Esophagus muscularis mucosa (tissue), 3 donors: ENCODE measurements around the gene CFI.

Source experiments
- CTCF ChIP-seq, 3 experiments: fragments of 200-600 bp in 2 of 3; fragments of 450-650 bp in 1 of 3; sonication (generic) in 2 of 3; IDR thresholded peaks; one replicate each; pipeline ENCODE4 v1.5.1; 2017 to 2019; ENCODE audit warnings: antibody characterized with exemption in 3 of 3, mild to moderate bottlenecking in 2 of 3, moderate library complexity in 1 of 3
- EP300 ChIP-seq: sonication (generic); formaldehyde crosslinking; IDR thresholded peaks from one replicate; pipeline ENCODE4 v1.6.1; 2017; ENCODE audit warnings: antibody characterized with exemption

- no peak for TF ChIP-seq CTCF (IDR thresholded peaks at IDR 0.05)
- TF ChIP-seq EP300 = no peak
These were observed 41.1 kb downstream of the CFI start for GRCh38 chr4:109760682-109761081.
